Heart right ventricle (tissue), 16 donors: Measurements from ENCODE around the gene AAGAB. TPM values are rescaled to one million over a fixed set of nuclear protein-coding genes. Genes with fewer than 3 reads are reported as not detected.

Source experiments
- ATAC-seq, 8 donors: fragments of 200-7000 bp; cut with Tn5 transposase; one replicate each; pipeline ENCODE4 v1.9.1; 2020; ENCODE audit warnings: mild to moderate bottlenecking in 8 of 8, moderate library complexity in 8 of 8, moderate number of reproducible peaks in 1 of 8
- DNase-seq, 2 donors: peaks; one replicate each; pipeline ENCODE4 v3.0.0-alpha.2; 2020
- H3K27ac ChIP-seq, 10 donors: fragments of 200-600 bp; sonication (generic) in 2 of 10; one replicate each; pipeline versions ENCODE4 v1.5.0 to v1.8.0; 2020 to 2022; ENCODE audit warnings: mild to moderate bottlenecking in 3 of 10
- H3K27me3 ChIP-seq, 7 donors: fragments of 200-600 bp; one replicate each; pipeline ENCODE4 v1.8.0; 2021 to 2022; ENCODE audit warnings: mild to moderate bottlenecking in 2 of 7
- H3K36me3 ChIP-seq, 9 donors: fragments of 200-600 bp; sonication (generic) in 1 of 9; one replicate each; pipeline versions ENCODE4 v1.5.0 to v1.8.0; 2020 to 2022; ENCODE audit warnings: mild to moderate bottlenecking in 2 of 9
- H3K4me1 ChIP-seq, 9 donors: fragments of 200-600 bp; sonication (generic) in 1 of 9; one replicate each; pipeline versions ENCODE4 v1.5.0 to v1.8.0; 2020 to 2022; ENCODE audit warnings: mild to moderate bottlenecking in 4 of 9
- H3K4me3 ChIP-seq, 10 donors: fragments of 200-600 bp; sonication (generic) in 2 of 10; one replicate each; pipeline versions ENCODE4 v1.5.0 to v1.8.0; 2020 to 2022; ENCODE audit warnings: mild to moderate bottlenecking in 7 of 10, moderate library complexity in 2 of 10
- H3K9me3 ChIP-seq, 11 donors: fragments of 200-600 bp in 10 of 11; sonication (generic) in 2 of 11; one replicate each; pipeline versions ENCODE4 v1.5.0 to v1.8.0; 2013 to 2022; ENCODE audit warnings: mild to moderate bottlenecking in 2 of 11, control low read depth in 1 of 11, moderate library complexity in 1 of 11
- CTCF ChIP-seq, 9 donors: fragments of 200-600 bp; sonication (generic) in 2 of 9; IDR thresholded peaks; one replicate each; pipeline versions ENCODE4 v1.5.0 to v1.8.0; 2021 to 2022; ENCODE audit warnings: antibody characterized with exemption in 9 of 9, mild to moderate bottlenecking in 5 of 9, moderate library complexity in 1 of 9
- WGBS, 2 donors: extraction: QIAGEN DNeasy Blood & Tissue Kit; methylation state at CpG; one replicate each; pipeline ENCODE4 v1.1.7; 2013; ENCODE audit warnings: inconsistent platforms in 1 of 2; 5-methylcytosine and 5-hydroxymethylcytosine counted together
- intact Hi-C, 10 donors: fragments of 100-400 bp; cut with DNase I; formaldehyde crosslinking; loops; one replicate each; pipeline versions ENCODE4 v1.11.1 to v1.14.2; 2022
- polyA plus RNA-seq, 2 donors: library from polyadenylated mRNA; stranded (reverse); fragments of 200-250 nt; gene quantifications; one replicate each; pipeline ENCODE4 v1.2.3, GENCODE V29; 2013
- total RNA-seq, 10 donors: library from RNA; stranded (reverse); fragmentation: NEBNext Ultra II Directional in 3 of 10; extraction: Animal tissue kit (Norgen Biotek cat#: 25700) in 3 of 10; gene quantifications; one replicate each; pipeline versions ENCODE4 v1.2.1 to v1.2.4, GENCODE V29; 2021 to 2023
- donor health status: Arrhythmogenic right ventricular cardiomyopathy.
- donor health status: ischemic (EF 13 %, LVEDD 7.1; RV severe dilation, severe dysfunction).
- donor health status: healthy with polysubstance abuse.
- donor health status: DM: no; HTN: yes; CAD: no.
- donor health status: DM: no; HTN: no; CAD: no.
- donor health status: ischemic (EF 25% LVEDD 6.9; RV normal size, moderate dysfunction).
- donor health status: ischemic (EF 25% LVEDD 5.7; RV mildly dilated, moderate dysfunction).
- donor health status: healthy.
- donor health status: DM: yes; HTN: yes; CAD: no.
- donor health status: Ischemic cardiomyopathy.
- donor health status: ischemic (EF 35%, LVEDD 5.7; RV mildly dilated, moderate dysfunction).
- donor health status: nonischemic (EF 11% LVEDD 7.7; RV severe dilation, severe dysfunction).
- donor health status: DM: yes; HTN: yes; CAD: no.
- donor health status: PGD.
- donor health status: ischemic (EF 29% LVEDD 5.4; RV normal size, mild dysfunction).
- donor health status: nonischemic (EF 23%, LVEDD 6.1; RV moderate dilation, normal function).

Gene AAGAB
- total and polyA plus RNA-seq, 12 donors, result 4.3 to 33.4 (median 24.3) TPM

- no peaks in the 10 kb centered on the region for H3K9me3 ChIP-seq
- H3K36me3 ChIP-seq, result peaks cover 0 to 75% (median 3%) of the 10 kb centered on the region in 9 donors
- H3K27me3 ChIP-seq, result no peaks in the 10 kb centered on the region
- TF ChIP-seq CTCF (IDR thresholded peaks at IDR 0.05), result no peak
- H3K27ac ChIP-seq, result no peak overlapping the region
- DNase-seq (no peak), ATAC-seq (peak in 1 of 8 donors; percentile 21)
- no peak overlapping the region for H3K4me3 ChIP-seq
- intact Hi-C loops, result no loop called here
- WGBS, 2 donors, result 56 to 75% methylated on average over 1 of the region's 1 CpG
- peaks cover 5 to 52% (median 26%) of the 10 kb centered on the region in 9 donors for H3K4me1 ChIP-seq
Measured at GRCh38 chr15:67202991-67203390, 51.5 kb downstream of the AAGAB start.

GRCh38 chr15:67202091-67202490, 52.4 kb downstream of the AAGAB start:
- ATAC-seq (no peak), DNase-seq (no peak)
- no peak for TF ChIP-seq CTCF (IDR thresholded peaks at IDR 0.05)
- H3K4me3 ChIP-seq, result no peak overlapping the region
- H3K9me3 ChIP-seq, result no peaks in the 10 kb centered on the region
- H3K27me3 ChIP-seq, result no peaks in the 10 kb centered on the region
- no peak overlapping the region for H3K27ac ChIP-seq
- intact Hi-C loops, result no loop called here
- H3K4me1 ChIP-seq, result peaks cover 5 to 58% (median 26%) of the 10 kb centered on the region in 9 donors
- WGBS, 2 donors, result 97 to 98% methylated on average over 2 of the region's 2 CpGs
- H3K36me3 ChIP-seq, result peaks cover 0 to 66% (median 0%) of the 10 kb centered on the region in 9 donors

GRCh38 chr15:67201136-67201535, 53.3 kb downstream of the AAGAB start:
- Histone ChIP-seq H3K27ac (peak overlapping the region in 1 of 10 donors; percentile 24), H3K36me3 (peaks cover 0 to 56% (median 0%) of the 10 kb centered on the region in 9 donors), H3K27me3 (no peaks in the 10 kb centered on the region), H3K9me3 (no peaks in the 10 kb centered on the region), H3K4me3 (no peak overlapping the region), H3K4me1 (peaks cover 5 to 58% (median 26%) of the 10 kb centered on the region in 9 donors)
- no peak for DNase-seq
- intact Hi-C loops, result no loop called here
- TF ChIP-seq CTCF (IDR thresholded peaks at IDR 0.05), result no peak
- no peak for ATAC-seq

GRCh38 chr15:67199881-67200763, 54.3 kb downstream of the AAGAB start:
- peak in 5 of 8 donors; percentile 29 to 70 (median 34) for ATAC-seq
- intact Hi-C loops, result no loop called here
- Histone ChIP-seq H3K27ac (peak overlapping the region in 3 of 10 donors; percentile 8 to 24 (median 22)), H3K4me3 (no peak overlapping the region), H3K27me3 (no peaks in the 10 kb centered on the region), H3K4me1 (peaks cover 5 to 63% (median 27%) of the 10 kb centered on the region in 9 donors), H3K9me3 (no peaks in the 10 kb centered on the region), H3K36me3 (peaks cover 0 to 49% (median 0%) of the 10 kb centered on the region in 9 donors)
- no peak for TF ChIP-seq CTCF (IDR thresholded peaks at IDR 0.05)
- DNase-seq, result no peak
- 67 to 69% methylated on average over 8 of the region's 8 CpGs for WGBS, 2 donors
